Omental fat pad (tissue), 4 donors: ENCODE results near the gene VWCE. TPM values are rescaled to one million over a fixed set of nuclear protein-coding genes. Genes with fewer than 3 reads are reported as not detected.

Source experiments
- ATAC-seq: fragments of 150-250 bp; one replicate; pipeline ENCODE4 v1.9.1; 2016; ENCODE audit warnings: mild to moderate bottlenecking, moderate library complexity; ENCODE audit not compliant: low FRiP score
- DNase-seq: peaks from one replicate; pipeline ENCODE4 v3.0.0-alpha.2; 2019; ENCODE audit warnings: low spot score
- total RNA-seq, 4 donors: library from RNA; depleted of rRNA; stranded (reverse); fragments of >200 nt; gene quantifications; one replicate each; pipeline ENCODE4 v1.1.0, GENCODE V29; 2016
- TF ChIP-seq, protein P1 (sequence below), 3 donors: fragments of 450-650 bp; IDR thresholded peaks; one replicate each; pipeline ENCODE4 v1.5.1; 2016 to 2017; ENCODE audit warnings: antibody characterized with exemption in 3 of 3, mild to moderate bottlenecking in 3 of 3, moderate library complexity in 2 of 3

The VWCE gene
- total RNA-seq, 4 donors from 2014 or later = 0.94 to 6.9 (median 4.6) TPM

DNA sequence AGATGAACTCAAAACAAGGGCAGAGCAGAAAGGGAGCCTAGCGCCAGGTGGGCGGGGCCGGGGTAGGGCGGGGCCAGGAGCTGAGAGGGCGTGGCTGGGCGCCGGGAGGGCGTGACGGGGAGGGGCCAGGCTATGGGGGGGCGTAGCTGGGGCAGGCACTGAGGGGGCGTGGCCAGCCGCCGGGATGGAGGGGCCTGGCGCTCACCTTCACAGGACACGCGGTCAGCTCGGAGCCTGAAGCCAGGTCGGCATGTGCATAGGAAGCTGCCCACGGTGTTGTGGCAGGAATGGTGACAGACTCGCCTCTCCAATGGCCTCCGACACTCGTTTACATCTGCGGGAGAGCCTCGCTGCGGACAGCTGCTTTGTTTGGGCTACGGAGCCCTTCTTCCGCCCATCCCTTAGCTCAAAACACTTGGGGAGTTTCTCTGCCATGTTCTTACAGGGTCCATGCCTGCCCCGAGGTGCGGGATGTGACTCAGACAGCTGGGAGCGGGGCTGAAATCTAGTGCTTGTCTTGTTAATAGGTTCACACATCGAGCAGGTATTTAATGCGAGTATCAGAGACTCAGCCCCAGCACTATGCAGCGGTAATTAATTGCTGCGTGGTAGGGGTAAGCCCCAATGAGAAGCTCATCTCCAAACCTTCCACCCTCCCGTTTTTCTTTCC lies 13.4 kb downstream of the VWCE start:
- no peak for DNase-seq
- peak; percentile 78 for ATAC-seq
- TF ChIP-seq, protein P1, sequence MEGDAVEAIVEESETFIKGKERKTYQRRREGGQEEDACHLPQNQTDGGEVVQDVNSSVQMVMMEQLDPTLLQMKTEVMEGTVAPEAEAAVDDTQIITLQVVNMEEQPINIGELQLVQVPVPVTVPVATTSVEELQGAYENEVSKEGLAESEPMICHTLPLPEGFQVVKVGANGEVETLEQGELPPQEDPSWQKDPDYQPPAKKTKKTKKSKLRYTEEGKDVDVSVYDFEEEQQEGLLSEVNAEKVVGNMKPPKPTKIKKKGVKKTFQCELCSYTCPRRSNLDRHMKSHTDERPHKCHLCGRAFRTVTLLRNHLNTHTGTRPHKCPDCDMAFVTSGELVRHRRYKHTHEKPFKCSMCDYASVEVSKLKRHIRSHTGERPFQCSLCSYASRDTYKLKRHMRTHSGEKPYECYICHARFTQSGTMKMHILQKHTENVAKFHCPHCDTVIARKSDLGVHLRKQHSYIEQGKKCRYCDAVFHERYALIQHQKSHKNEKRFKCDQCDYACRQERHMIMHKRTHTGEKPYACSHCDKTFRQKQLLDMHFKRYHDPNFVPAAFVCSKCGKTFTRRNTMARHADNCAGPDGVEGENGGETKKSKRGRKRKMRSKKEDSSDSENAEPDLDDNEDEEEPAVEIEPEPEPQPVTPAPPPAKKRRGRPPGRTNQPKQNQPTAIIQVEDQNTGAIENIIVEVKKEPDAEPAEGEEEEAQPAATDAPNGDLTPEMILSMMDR (IDR thresholded peaks at IDR 0.05) = no peak

DNA sequence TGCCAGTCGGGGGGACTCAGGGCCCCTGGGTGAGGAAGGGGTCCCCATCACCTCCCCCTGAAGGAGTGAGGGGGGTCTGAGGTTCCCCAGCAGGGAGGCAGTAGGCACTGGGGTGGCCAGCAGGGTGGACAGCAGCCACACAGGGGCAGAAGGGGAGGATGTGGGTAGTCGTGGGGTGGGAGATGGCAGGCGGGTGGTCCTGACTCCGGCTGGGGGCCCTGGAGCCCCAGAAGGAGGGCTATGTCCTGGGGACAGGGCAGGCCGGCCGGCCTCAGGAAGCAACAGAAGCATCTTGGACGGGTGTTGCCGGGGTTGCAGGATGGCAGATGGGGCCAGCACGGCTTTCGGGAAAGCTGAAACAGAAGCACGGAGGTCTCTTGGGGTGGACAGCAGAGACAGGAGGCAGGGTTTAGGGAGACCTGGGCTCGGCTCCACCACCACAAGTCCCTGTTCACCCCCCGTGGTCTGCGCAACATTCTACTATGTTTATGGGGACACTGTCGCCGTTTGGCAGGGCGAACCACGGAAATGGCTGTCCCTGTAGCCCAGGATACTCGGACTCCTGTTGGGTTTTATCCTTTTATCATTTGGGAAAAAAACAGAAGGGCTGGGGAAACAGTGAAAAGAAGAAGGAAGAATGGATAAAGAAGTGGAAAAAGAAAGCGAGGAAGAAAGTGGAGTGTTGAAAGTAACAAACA lies 14.1 kb downstream of the VWCE start:
- DNase-seq (no peak), ATAC-seq (no peak)
- TF ChIP-seq, protein P1 (IDR thresholded peaks at IDR 0.05) = no peak

DNA sequence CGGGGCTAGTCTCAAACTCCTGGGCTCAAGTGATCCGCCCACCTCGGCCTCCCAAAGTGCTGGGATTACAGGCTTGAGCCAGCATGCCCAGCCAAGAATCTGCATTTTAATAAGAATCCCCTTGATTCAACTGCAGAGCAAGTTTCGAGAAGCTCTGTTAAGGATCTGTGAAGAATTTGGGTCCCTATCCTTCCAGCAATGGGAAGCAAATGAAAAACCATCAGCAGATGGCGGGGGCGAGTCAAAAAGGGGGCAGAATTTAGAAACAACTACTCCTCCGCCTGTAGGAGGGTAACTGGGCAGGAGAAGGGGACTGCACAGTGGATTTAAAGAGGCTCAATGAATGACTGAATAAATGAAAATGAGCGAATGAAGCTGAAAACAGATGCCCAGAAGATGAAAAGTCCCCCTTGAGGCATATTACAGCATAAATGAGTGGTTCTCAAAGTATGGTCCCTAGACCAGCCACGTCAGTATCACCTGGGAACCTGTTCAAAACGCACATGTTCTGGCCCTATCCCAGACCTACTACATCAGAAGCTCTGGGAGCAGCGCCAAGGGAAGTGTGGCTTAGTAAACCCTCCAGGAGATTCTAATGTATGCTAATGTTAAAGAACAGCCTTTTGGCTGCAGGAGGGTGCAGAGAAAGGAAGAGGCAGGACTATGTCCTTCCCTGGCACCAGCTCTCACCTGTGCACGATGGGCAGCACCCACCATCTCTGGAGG lies 15.0 kb downstream of the VWCE start:
- TF ChIP-seq, protein P1 (IDR thresholded peaks at IDR 0.05) = no peak
- ATAC-seq = no peak

DNA sequence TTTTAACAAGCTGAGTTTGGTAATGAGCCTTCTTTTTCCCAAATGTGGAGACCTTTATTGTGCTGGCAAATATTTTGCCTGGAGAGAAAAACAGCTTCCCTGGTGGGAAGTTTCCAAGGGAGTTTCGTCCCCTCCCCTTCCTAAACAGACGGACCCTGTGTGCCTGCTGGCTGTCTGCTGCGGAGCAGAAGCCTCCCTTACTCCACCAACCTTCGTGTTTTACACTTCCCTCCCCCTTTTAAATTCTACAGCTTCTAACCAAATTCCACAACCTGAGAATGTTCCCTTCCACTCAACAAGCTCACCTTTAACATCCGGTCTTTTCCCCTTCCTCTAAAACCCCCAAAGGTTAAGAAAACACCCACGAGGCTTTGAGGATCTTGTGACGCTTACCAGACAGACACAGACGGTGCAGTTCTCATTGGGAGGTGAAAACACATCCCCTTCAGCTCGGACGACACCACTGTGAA lies 17.1 kb downstream of the VWCE start:
- ATAC-seq (no peak), DNase-seq (no peak)
- TF ChIP-seq, protein P1 (IDR thresholded peaks at IDR 0.05) = no peak

More for the DNA sequence above, 15.0 kb downstream of the VWCE start:
- DNase-seq = no peak

- no peak for ATAC-seq
- TF ChIP-seq, protein P1 (IDR thresholded peaks at IDR 0.05) = no peak
- DNase-seq = no peak
These were observed 17.7 kb downstream of the VWCE start for GRCh38 chr11:61277186-61278000.

DNA sequence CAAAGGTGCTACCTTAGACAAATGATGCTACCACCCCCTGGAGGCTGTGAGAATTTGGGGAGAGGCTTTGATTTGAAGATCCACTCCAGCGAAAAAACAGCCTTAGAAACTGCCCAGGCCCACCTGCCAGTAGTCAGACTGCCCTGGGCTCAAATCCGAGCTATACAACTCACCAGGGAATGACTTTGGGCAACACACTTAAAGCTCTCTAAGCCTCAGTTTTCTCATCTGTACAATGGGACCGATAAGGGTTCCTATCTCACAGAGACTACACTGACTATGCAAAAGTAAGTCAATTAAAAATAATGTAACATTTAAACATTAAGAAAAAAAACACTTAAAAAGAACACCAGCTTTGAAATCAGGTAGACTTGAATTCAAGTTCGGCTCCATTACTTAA lies 19.9 kb downstream of the VWCE start:
- ATAC-seq = no peak
- DNase-seq = no peak
- TF ChIP-seq, protein P1 (IDR thresholded peaks at IDR 0.05) = no peak
